GM19025 (cell line): ENCODE measurements around the gene LMX1B.
"Not testable (repeated sequence)": the region's sequence is repeated elsewhere in the genome, so short reads cannot be mapped to it uniquely, and the experiment has no call there.

Experiments used
- ATAC-seq: cut with Tn5 transposase; IDR thresholded peaks from one replicate; pipeline ENCODE4 v1.9.1; 2021; ENCODE audit warnings: mild to moderate bottlenecking, low read depth, moderate library complexity; ENCODE audit not compliant: unreplicated experiment

Gene LMX1B

DNA sequence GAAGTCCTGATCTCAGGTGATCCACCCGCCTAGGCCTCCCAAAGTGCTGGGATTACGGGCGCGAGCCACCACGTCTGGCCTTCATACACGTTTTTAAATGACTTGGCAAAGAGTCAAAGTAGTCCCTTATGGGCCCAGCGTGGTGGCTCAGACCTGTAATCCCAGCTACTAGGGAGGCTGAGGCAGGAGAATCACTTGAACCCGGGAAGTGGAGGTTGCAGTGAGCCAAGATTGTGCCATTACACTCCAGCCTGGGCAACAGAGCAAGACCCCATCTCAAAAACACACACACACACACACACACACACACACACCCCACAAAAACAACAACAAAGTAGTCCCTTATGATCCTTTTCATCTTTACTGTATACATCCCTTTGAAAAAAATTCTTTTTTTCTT lies 116.9 kb downstream of the LMX1B start:
- not testable (repeated sequence) for ATAC-seq

DNA sequence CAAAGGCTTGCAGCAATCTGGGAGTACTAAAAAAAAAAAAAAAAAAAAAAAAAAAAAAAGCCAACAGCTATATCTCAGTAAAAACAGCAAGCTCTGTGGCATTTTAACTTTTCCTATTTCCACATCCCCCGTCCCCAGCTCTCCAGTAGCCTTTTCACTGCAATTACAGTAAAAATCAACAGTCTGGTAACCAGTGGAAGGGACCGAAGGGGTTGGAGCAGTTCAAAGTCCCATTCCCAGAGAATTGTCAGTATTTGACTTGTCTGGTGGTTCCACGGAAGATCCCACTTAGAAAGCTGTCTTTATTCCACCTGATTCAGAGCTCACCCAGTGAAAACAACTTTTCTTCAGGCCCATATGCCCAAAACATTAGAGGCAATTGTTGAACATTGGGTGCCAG lies 119.3 kb downstream of the LMX1B start:
- no peak for ATAC-seq

DNA sequence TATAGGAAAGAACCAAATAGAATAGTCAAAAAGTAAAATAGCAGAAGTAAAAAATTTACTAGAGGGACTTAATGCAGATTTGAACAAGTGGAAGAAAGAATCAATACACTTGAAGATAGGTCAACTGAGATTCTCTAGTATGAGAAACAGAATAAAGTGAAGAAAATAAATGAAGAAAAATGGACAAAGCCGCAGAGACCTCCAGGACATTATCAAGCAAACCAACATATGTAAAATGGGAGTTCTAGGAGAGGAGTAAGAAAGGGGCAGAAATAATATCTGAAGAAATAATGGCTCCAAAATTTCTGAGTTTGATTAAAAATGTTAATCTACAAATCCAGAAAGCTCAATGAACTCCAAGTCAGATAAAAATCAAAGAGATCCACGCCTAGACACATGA lies 121.1 kb downstream of the LMX1B start:
- no peak for ATAC-seq

DNA sequence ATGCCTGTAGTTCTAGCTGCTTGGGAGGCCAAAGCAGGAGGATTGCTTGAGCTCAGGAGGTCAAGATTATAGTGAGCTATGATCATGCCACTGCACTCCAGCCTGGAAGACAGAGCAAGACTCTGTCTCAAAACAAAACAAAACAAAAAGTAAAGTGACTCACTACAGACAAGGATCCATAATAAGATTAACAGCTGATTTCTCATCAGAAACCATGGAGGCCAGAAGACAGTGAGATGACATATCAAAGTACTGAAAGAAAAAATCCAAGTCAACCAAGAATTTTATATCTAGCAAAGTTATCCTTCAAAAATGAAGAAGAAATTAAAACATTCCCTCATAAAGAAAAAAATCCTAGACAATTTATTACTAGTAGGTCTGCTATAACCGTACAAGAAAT lies 121.8 kb downstream of the LMX1B start:
- ATAC-seq = no peak

DNA sequence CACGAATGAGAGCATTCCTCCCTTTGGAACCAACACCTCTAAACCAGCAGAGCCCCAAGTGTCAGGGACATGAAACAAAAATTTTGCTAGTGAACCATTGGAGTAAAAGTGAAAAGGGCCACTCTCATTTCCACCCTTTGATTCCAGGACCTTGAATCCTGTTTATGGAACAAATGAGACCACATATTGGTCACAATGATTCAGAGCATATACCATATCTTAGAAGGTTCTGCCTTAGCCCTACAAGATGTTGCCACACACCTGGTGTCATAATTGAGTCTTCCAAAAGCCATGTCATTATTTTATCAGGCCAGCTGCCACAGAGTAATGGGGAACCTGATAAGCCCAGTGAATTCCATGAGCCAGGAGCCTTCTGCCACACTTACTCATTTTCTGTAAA lies 124.8 kb downstream of the LMX1B start:
- ATAC-seq = no peak

DNA sequence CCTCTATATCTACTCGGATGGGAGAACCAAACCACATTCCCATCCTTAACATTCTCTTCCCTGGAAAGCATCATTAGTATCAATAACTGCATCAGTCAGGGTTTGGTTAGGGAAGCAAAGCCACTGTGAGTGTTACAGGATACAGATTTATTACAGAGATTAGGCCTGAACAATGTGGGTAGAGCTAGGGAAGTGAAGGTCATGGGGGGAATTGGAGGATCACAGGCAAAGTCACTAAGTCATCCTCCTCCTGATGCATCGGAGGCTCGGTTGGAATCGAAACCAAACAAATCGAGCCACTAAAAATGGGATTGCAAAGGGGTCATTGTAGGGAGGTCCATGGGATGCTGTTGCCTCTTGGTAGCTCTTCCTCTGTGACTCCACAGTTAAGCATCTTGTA lies 129.3 kb downstream of the LMX1B start:
- no peak for ATAC-seq

DNA sequence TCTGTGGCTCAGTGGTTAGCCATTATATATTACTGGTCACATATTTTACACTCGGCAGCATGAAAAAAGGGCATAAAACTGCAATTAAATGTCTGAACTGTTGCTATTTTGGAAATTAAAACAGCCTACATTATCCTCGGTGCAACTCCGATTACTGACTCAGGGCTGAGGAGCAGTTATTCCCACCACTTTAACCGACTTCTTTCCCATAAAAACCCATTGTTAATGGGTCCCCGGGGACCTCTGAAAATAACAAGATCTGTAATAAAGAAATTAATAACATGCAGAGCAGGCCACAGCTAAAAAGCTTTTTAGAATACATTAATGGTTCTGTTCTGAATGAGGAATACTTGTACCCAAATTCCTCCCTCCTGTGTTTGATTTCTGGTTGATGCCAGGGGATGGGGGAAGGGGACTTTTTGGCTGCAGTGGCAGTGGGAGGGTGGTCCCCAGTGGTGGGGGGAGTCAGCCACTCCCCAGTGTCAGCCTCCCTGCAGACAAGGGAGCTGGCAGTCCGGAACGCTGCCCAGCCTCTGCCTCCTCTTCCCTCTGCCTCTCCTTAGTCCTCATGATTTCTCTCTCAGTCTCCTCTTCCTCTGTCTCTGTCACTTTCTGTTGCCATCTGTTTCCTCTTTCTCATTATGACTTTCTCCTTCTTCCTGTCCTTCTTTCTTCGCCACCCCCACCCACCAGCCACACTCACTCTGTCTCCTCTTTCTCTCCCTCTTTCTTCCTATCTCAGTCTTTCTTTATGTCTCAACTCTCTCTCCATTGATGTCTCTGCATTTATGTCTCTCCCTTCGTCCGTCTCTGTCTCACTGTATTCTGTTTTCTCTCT lies 132.1 kb downstream of the LMX1B start:
- ATAC-seq = no peak
